K562 (cell line): ENCODE results near the gene SCPEP1. TPM values are rescaled to one million over a fixed set of nuclear protein-coding genes. Genes with fewer than 3 reads are reported as not detected.

ENCODE experiments used
- C11orf30 ChIP-seq: fragments of 450-650 bp; IDR thresholded peaks from 2 replicates; pipeline ENCODE4 v1.6.1; 2016; ENCODE audit warnings: low read depth, mild to moderate bottlenecking
- CREM ChIP-seq: IDR thresholded peaks from 2 replicates; pipeline ENCODE4 v1.6.1; 2014; ENCODE audit warnings: antibody characterized with exemption, low read depth
- DPF2 ChIP-seq: fragments of 450-650 bp; IDR thresholded peaks from 2 replicates; pipeline ENCODE4 v1.6.1; 2016
- EWSR1 ChIP-seq: fragments of 450-650 bp; IDR thresholded peaks from 2 replicates; pipeline ENCODE4 v1.6.1; 2018; ENCODE audit warnings: borderline replicate concordance, mild to moderate bottlenecking, low read depth, moderate library complexity; ENCODE audit not compliant: partially characterized antibody
- MAZ ChIP-seq, 2 experiments: fragments of 450-650 bp in 1 of 2; sonication (generic) in 1 of 2; formaldehyde crosslinking; IDR thresholded peaks in 1 of 2; conservative IDR thresholded peaks in 1 of 2; 2 replicates each; pipeline versions ENCODE4 v1.4.0 to v1.5.0; 2020; ENCODE audit warnings: mild to moderate bottlenecking in 1 of 2, missing genetic modification reagents in 1 of 2
- MBD2 ChIP-seq: sonication (generic); IDR thresholded peaks from 2 replicates; pipeline ENCODE4 v1.6.1; 2016; ENCODE audit warnings: low read depth, borderline replicate concordance
- MIER1 ChIP-seq: fragments of 450-650 bp; IDR thresholded peaks from 2 replicates; pipeline ENCODE4 v1.6.1; 2016; ENCODE audit warnings: antibody characterized with exemption, mild to moderate bottlenecking, low read depth
- NONO ChIP-seq, 2 experiments: fragments of 200-400 bp in 1 of 2; fragments of 450-650 bp in 1 of 2; formaldehyde crosslinking in 1 of 2; IDR thresholded peaks; 2 replicates each; pipeline ENCODE4 v1.6.1; 2017; ENCODE audit warnings: low read depth in 2 of 2, mild to moderate bottlenecking in 2 of 2, moderate library complexity in 2 of 2, low read length in 1 of 2
- POLR3A ChIP-seq: IDR thresholded peaks from 2 replicates; pipeline ENCODE4 v1.6.1; 2011; ENCODE audit warnings: borderline replicate concordance, mild to moderate bottlenecking, moderate library complexity; ENCODE audit not compliant: insufficient read length, insufficient read depth; ENCODE audit errors: extremely low read depth
- SAP30 ChIP-seq: fragments of 200-600 bp; sonication (generic); IDR thresholded peaks from 2 replicates; pipeline ENCODE4 v1.6.1; 2012; ENCODE audit warnings: borderline replicate concordance, low read depth, mild to moderate bottlenecking, moderate library complexity, low read length, control low read depth, inconsistent platforms; ENCODE audit not compliant: insufficient read depth, poor library complexity, severe bottlenecking
- SIN3A ChIP-seq, 2 experiments: fragments of 150-350 bp in 1 of 2; IDR thresholded peaks; 2 replicates each; pipeline ENCODE4 v1.6.1; 2011 to 2016; ENCODE audit warnings: borderline replicate concordance in 2 of 2, low read depth in 2 of 2, low read length in 2 of 2, mild to moderate bottlenecking in 2 of 2, moderate library complexity in 2 of 2; ENCODE audit not compliant: control insufficient read depth in 1 of 2
- SMARCA4 ChIP-seq: fragments of 450-650 bp; IDR thresholded peaks from 2 replicates; pipeline ENCODE4 v1.6.1; 2016
- TAF9B ChIP-seq: fragments of 450-650 bp; IDR thresholded peaks from 2 replicates; pipeline ENCODE4 v1.6.1; 2018; ENCODE audit warnings: mild to moderate bottlenecking; ENCODE audit not compliant: partially characterized antibody
- ZNF133 ChIP-seq: fragments of 250-450 bp; sonication (Bioruptor Pico); IDR thresholded peaks from 2 replicates; pipeline ENCODE4 v1.4.0; 2020; ENCODE audit warnings: mild to moderate bottlenecking
- ZNF444 ChIP-seq: fragments of 250-450 bp; sonication (Bioruptor Pico); IDR thresholded peaks from 2 replicates; pipeline ENCODE4 v1.4.0; 2020; ENCODE audit warnings: mild to moderate bottlenecking, moderate library complexity
- ZNF766 ChIP-seq: fragments of 200-800 bp; sonication (Bioruptor generic); conservative IDR thresholded peaks from 2 replicates; pipeline ENCODE4 v1.6.1; 2016; ENCODE audit warnings: missing genetic modification characterization, missing compliant biosample characterization
- polyA plus RNA-seq, 8 experiments: library from polyadenylated mRNA; depleted of rRNA in 4 of 8; stranded (reverse) in 5 of 8; unstranded in 3 of 8; fragments of >200 nt; fragmentation: Nextera tagmentation in 2 of 8; fragmentation: Illumina TruSeq in 1 of 8; extraction: Ambion mirVana in 2 of 8; extraction: Trizol in 1 of 8; gene quantifications; 2 replicates each; pipeline versions ENCODE4 v1.2.1 to v1.2.3, GENCODE V29; 2011 to 2014; ENCODE audit warnings: inconsistent platforms in 1 of 8, missing spikeins in 1 of 8
- total RNA-seq, 7 experiments: library from RNA; depleted of rRNA in 6 of 7; stranded (reverse); fragments of >200 nt in 6 of 7; fragmentation: Illumina TruSeq in 2 of 7; extraction: Trizol in 2 of 7; gene quantifications; 2 replicates each; pipeline versions ENCODE4 v1.2.1 to v1.2.3, GENCODE V29; 2011 to 2021; ENCODE audit warnings: low replicate concordance in 1 of 7
- TF ChIP-seq, protein P1 (sequence below): fragments of 250-450 bp; sonication (Bioruptor Pico); IDR thresholded peaks from 2 replicates; pipeline ENCODE4 v1.4.0; 2020
- TF ChIP-seq, protein P2 (sequence below): fragments of 450-650 bp; formaldehyde crosslinking; IDR thresholded peaks from 2 replicates; pipeline ENCODE4 v1.4.0; 2020; ENCODE audit warnings: mild to moderate bottlenecking, mixed read lengths

SCPEP1 gene
- total and polyA plus RNA-seq, 9 of the 15 experiments (the other 6 are each of a cell fraction or from before 2014, with no cell fraction given): 5.1 to 14.8 (median 7.2) TPM

DNA sequence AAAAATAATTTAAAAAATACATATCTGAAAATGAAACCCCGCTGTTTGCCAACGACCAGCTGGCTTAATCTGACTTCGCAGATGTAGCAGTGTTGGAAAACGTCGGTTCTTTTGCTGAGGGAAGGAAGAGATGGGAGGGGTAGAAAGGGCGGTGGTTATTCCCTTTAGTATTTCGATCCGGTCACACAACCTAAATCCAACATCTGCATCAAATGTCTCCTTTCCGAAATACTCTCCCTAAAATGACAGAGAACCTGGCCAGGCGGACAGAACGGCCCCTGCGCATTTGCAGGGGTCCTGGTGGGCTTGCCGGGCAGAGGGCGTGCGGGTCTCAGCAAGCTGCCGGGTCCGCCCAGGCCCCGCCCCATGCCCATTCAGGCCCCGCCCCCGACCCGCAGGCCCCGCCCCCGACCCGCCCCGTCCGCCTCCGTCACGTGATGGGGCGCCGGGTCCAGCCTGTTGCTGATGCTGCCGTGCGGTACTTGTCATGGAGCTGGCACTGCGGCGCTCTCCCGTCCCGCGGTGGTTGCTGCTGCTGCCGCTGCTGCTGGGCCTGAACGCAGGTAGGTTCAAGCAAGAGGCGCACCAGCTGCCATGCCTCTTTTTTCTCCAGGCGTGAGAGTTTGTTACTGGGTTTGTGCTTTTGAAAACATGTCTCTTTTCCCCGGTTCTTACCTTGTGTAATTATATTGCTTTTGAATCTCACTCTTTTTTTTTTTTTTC is at the start of gene SCPEP1 (continued):
- TF ChIP-seq, protein P1, sequence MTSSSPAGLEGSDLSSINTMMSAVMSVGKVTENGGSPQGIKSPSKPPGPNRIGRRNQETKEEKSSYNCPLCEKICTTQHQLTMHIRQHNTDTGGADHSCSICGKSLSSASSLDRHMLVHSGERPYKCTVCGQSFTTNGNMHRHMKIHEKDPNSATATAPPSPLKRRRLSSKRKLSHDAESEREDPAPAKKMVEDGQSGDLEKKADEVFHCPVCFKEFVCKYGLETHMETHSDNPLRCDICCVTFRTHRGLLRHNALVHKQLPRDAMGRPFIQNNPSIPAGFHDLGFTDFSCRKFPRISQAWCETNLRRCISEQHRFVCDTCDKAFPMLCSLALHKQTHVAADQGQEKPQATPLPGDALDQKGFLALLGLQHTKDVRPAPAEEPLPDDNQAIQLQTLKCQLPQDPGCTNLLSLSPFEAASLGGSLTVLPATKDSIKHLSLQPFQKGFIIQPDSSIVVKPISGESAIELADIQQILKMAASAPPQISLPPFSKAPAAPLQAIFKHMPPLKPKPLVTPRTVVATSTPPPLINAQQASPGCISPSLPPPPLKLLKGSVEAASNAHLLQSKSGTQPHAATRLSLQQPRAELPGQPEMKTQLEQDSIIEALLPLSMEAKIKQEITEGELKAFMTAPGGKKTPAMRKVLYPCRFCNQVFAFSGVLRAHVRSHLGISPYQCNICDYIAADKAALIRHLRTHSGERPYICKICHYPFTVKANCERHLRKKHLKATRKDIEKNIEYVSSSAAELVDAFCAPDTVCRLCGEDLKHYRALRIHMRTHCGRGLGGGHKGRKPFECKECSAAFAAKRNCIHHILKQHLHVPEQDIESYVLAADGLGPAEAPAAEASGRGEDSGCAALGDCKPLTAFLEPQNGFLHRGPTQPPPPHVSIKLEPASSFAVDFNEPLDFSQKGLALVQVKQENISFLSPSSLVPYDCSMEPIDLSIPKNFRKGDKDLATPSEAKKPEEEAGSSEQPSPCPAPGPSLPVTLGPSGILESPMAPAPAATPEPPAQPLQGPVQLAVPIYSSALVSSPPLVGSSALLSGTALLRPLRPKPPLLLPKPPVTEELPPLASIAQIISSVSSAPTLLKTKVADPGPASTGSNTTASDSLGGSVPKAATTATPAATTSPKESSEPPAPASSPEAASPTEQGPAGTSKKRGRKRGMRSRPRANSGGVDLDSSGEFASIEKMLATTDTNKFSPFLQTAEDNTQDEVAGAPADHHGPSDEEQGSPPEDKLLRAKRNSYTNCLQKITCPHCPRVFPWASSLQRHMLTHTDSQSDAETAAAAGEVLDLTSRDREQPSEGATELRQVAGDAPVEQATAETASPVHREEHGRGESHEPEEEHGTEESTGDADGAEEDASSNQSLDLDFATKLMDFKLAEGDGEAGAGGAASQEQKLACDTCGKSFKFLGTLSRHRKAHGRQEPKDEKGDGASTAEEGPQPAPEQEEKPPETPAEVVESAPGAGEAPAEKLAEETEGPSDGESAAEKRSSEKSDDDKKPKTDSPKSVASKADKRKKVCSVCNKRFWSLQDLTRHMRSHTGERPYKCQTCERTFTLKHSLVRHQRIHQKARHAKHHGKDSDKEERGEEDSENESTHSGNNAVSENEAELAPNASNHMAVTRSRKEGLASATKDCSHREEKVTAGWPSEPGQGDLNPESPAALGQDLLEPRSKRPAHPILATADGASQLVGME (CRISPR knock-in tag): 0 out of 2 replicates have a peak, but pooled peaks have one; percentile 74
- no peak for TF ChIP-seq EWSR1
- peak in 1 of 2 experiments; percentile 15; a peak in 1 of 4 replicates for TF ChIP-seq NONO (IDR thresholded peaks at IDR 0.05; ENCODE audit: low read depth in 2 of 2, low read length in 1 of 2)
- TF ChIP-seq ZNF133: no peak
- no peak for TF ChIP-seq ZNF444 (CRISPR knock-in tag)
- no peak for TF ChIP-seq POLR3A
- TF ChIP-seq MIER1: no peak
- no peak for TF ChIP-seq MBD2
- no peak for TF ChIP-seq C11orf30
- TF ChIP-seq SAP30: peak; percentile 67
- no peak for TF ChIP-seq TAF9B
- TF ChIP-seq SMARCA4: peak; percentile 53
- TF ChIP-seq, protein P2, sequence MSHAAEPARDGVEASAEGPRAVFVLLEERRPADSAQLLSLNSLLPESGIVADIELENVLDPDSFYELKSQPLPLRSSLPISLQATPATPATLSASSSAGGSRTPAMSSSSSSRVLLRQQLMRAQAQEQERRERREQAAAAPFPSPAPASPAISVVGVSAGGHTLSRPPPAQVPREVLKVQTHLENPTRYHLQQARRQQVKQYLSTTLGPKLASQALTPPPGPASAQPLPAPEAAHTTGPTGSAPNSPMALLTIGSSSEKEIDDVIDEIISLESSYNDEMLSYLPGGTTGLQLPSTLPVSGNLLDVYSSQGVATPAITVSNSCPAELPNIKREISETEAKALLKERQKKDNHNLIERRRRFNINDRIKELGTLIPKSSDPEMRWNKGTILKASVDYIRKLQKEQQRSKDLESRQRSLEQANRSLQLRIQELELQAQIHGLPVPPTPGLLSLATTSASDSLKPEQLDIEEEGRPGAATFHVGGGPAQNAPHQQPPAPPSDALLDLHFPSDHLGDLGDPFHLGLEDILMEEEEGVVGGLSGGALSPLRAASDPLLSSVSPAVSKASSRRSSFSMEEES (CRISPR knock-in tag): peak; percentile 92
- TF ChIP-seq MAZ (CRISPR knock-in tag; conservative IDR thresholded peaks at IDR 0.05 in 1 of 2, IDR thresholded peaks at IDR 0.05 in 1 of 2): peak in 1 of 2 experiments; percentile 18; a peak in 1 of 4 replicates
- 0 out of 4 replicates have a peak, but pooled peaks of 1 of the 2 experiments have one; percentile 12 for TF ChIP-seq SIN3A (IDR thresholded peaks at IDR 0.05; ENCODE audit: borderline replicate concordance in 2 of 2, control insufficient read depth in 1 of 2, low read depth in 2 of 2, low read length in 2 of 2)
- peak; percentile 28; the same call in 1 of the 2 replicates for TF ChIP-seq CREM
- TF ChIP-seq DPF2: 0 out of 2 replicates have a peak, but pooled peaks have one; percentile 46
- 0 out of 2 replicates have a peak, but pooled peaks have one; percentile 31 for TF ChIP-seq ZNF766
